Measurements from ENCODE around the gene SH3BP1. TPM values are rescaled to one million over a fixed set of nuclear protein-coding genes. Genes with fewer than 3 reads are reported as not detected.
A peak's percentile ranks its signal among the peaks of the same experiment; 100 is the strongest.

SH3BP1 gene
- total RNA-seq, 1 experiment from 2014 or later, result 0.95 TPM

DNA sequence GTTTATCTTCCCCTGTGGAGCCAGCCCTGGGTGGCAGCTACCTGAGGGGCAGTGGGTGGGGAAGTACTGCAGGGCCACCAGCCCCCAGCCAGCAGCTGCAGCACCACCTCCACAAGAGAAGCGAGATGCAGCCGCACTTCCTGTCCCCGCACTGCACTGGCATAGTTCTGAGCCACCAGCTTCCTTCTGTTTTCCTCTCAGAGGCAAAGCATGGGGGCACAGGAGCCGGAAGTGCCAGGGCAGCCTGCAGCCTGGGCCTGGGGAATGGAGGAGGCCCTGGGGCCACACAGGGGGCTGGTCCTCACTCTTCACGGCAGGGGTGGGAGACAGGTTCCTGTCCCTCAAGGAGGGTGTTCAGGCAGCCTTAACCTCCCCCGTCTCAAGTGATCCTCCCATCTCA, 11.9 kb upstream of the SH3BP1 start:
- no peaks in the 10 kb centered on the region for H3K9me3 ChIP-seq
- H3K36me3 ChIP-seq, result peaks cover 16% of the 10 kb centered on the region
- no peak overlapping the region for H3K4me3 ChIP-seq
- H3K27me3 ChIP-seq, result no peaks in the 10 kb centered on the region
- no peak for DNase-seq

DNA sequence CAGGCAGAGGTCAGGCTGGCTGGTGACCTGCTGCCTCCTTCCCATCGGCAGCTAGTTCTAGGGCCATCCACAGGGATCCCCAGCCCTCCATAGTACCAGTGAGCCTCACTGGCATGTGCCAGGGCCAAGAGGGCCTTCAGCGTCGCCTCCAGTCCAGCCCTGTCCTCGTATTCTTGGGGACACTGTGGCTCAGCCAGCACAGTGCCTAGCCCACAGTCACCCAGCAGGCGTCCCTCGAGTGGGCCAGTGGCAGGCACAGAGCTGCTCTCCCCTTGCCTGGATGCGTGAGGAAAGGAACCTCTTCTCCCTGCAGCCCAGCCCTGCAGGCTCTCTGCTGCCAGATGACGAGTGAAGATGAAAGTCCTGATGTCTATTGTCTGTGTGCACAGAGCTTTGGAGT, 10.6 kb upstream of the SH3BP1 start:
- no peak for DNase-seq
- Histone ChIP-seq H3K4me3 (no peak overlapping the region), H3K36me3 (peaks cover 14% of the 10 kb centered on the region)

GRCh38 chr22:37629928-37630327, 9.5 kb upstream of the SH3BP1 start:
- Histone ChIP-seq H3K4me3 (no peak overlapping the region), H3K9me3 (no peaks in the 10 kb centered on the region), H3K36me3 (peaks cover 11% of the 10 kb centered on the region), H3K27me3 (no peaks in the 10 kb centered on the region)
- no peak for DNase-seq

More for the DNA sequence above, 10.6 kb upstream of the SH3BP1 start:
- Histone ChIP-seq H3K9me3 (no peaks in the 10 kb centered on the region), H3K27me3 (no peaks in the 10 kb centered on the region)

- Histone ChIP-seq H3K27me3 (no peaks in the 10 kb centered on the region), H3K4me3 (no peak overlapping the region), H3K9me3 (no peaks in the 10 kb centered on the region), H3K36me3 (peaks cover 11% of the 10 kb centered on the region)
- DNase-seq, result no peak
Measured at GRCh38 chr22:37630839-37631435, 8.5 kb upstream of the SH3BP1 start.

- Histone ChIP-seq H3K4me3 (no peak overlapping the region), H3K9me3 (no peaks in the 10 kb centered on the region)
Measured at GRCh38 chr22:37631448-37632173, 7.9 kb upstream of the SH3BP1 start.

GRCh38 chr22:37632174-37633088, 7.0 kb upstream of the SH3BP1 start:
- no peak for DNase-seq
- H3K36me3 ChIP-seq, result peaks cover 9% of the 10 kb centered on the region
- H3K4me3 ChIP-seq, result no peak overlapping the region
- H3K27me3 ChIP-seq, result no peaks in the 10 kb centered on the region
- no peaks in the 10 kb centered on the region for H3K9me3 ChIP-seq

More at GRCh38 chr22:37631448-37632173, 7.9 kb upstream of the SH3BP1 start:
- H3K27me3 ChIP-seq, result no peaks in the 10 kb centered on the region
- no peak for DNase-seq
- H3K36me3 ChIP-seq, result peaks cover 11% of the 10 kb centered on the region

DNA sequence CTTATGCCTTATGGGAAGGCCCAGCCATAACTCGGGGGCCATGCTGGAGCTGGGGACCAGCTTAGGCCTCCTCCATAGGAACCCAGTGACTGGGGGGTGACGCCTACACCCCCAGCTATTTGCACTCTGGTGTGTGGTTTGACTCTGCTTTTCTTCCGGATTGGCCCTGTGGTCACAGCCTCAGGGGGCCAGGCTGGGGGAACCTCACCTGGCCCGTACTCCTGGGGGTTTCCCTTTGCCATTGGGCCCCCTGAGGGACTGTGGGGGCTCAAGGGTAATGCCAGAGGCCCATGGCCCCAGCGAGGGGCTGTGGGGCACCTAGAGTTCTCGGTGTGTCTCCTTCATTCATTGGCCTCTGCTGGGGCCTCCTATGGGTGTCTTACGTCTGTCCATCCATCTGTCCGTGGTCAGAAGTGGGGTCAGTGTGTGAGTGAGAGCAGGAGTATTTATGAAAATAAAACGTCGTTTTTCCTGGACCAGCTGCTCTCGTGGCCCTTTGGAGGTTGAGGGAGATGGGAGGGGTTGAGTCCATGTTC, 6.3 kb upstream of the SH3BP1 start:
- Histone ChIP-seq H3K9me3 (no peaks in the 10 kb centered on the region), H3K36me3 (peaks cover 5% of the 10 kb centered on the region; the same call in 1 of the 2 replicates), H3K4me3 (no peak overlapping the region), H3K27me3 (no peaks in the 10 kb centered on the region)
- DNase-seq, result no peak

DNA sequence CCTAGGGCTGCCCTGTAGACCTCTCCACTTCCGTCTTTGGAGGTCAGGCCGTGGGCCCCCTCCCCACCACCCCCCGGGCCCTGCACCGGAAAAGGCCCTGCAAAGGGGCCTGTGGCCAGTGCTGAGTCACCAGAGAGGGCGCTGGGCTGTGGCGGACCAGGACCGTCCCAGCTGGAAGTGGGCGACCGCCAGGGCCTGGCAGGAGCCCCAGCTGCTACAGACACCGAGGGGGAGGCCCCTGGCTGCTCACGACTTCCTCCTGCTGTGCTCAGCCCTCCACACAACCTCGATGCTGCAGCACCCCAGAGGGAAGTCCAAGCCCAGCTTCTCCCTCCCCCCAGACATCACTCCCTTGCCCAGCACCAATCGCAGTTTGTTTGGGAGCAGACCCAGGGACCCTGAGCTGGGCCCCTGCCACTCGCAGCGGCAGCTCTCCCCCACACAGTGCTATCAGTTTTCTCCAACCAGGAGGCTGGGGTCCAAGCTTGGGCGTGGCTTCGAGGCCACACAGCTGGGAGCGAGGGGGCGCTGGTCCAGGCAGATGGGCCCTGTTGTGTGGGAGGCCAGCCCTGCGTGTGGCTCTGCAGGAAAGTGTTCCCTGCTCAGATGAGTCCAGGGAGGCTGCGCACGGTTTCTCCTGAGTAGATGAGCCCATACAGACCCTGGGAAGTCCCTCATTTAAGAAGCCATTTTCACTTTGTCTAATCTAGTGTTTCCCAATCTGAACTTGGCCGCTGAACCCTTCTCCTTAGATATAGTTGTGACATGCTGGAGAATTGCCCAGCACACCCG, 5.6 kb upstream of the SH3BP1 start:
- no peak overlapping the region for H3K4me3 ChIP-seq
- H3K9me3 ChIP-seq, result no peaks in the 10 kb centered on the region
- H3K27me3 ChIP-seq, result no peaks in the 10 kb centered on the region
- DNase-seq, result peak; percentile 96
- 0 out of 2 replicates have a peak, but pooled peaks cover 5% of the 10 kb centered on the region for H3K36me3 ChIP-seq

DNA sequence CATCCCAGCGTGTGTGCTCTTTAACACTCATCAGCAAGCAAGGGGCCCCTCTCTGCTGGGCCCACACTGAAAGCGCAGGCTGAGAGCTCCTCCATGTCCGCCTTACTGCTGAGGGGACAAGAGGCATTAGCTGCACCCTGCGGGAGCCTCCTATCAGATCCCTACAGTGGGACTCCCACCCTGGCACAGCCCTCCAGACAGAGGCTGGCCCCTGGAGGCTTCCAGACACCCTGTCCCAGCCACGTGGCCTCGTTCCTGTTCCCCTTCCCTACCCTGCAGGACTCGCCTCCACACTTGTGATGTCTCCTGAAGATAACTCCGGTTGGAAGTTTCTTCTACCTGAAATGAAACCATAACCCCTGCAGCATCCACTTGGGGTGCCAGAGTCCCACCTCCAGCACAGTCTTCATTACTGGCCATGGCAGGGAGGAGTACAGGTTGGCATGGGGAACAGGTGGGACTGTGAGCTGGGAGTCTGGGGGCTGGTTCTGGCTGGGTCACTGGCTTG, 5.0 kb upstream of the SH3BP1 start:
- Histone ChIP-seq H3K27me3 (no peaks in the 10 kb centered on the region), H3K4me3 (no peak overlapping the region), H3K9me3 (no peaks in the 10 kb centered on the region), H3K36me3 (0 out of 2 replicates have a peak, but pooled peaks cover 5% of the 10 kb centered on the region)
- no peak for DNase-seq

DNA sequence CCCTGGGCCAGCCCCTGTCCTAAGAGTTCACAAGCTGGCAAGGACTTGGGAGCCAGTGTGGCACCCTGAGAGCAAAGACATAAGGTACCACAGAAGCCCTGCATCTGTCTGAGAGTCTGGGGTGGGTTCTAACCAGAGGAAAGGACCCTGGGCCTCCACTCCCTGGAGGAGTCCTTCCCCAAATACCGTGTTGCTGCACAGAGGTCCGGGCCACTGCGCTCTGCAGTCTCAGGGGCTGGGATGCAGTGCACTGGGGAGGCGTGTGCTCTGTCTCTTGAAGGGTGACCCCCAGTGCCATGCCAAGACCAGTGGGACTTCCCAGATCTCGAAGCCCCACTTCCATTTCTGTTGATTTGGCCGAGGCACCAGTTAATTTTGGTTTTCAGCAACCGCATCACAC, 4.3 kb upstream of the SH3BP1 start:
- DNase-seq, result no peak
- H3K9me3 ChIP-seq, result no peaks in the 10 kb centered on the region
- no peaks in the 10 kb centered on the region for H3K27me3 ChIP-seq
- H3K4me3 ChIP-seq, result no peak overlapping the region
- 0 out of 2 replicates have a peak, but pooled peaks cover 5% of the 10 kb centered on the region for H3K36me3 ChIP-seq

DNA sequence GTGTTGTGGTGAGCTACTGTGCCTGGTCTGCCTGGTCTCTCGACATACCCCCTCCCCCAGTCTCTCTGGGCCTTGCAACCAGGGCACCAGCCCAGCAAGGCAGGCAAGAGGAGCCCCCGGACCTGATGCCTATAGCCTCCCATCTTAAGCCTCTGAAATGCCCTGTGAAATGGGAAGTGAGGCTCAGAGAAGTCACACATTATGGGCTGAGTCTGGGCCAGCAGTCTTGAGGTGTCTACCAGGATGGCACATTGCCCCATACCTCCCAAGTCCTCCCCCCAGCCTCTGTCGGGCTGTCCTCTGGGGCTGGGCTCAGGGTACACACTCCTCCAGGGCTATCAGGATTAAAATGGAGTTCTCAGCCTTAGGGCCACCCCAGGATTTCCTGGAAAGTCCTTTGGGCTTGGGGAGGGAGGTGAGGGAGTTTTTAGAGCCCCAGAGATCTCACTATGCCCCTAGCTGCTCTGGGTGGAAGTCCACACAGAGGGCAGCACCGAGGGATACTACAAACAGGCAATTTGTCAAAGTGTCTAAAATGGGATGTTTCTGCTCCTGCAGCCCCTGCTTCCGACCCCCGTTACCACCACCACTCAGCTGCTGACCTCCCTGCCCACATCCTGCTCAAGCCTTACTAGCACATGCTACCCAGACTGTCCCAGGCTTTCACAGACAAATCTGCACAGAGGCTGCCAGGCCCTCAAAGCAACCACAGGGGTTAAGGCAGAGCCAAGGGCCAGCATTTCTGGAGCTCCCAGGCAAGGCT, 3.1 kb upstream of the SH3BP1 start:
- 0 out of 2 replicates have a peak, but pooled peaks cover under 1% of the 10 kb centered on the region for H3K36me3 ChIP-seq
- H3K27me3 ChIP-seq, result no peaks in the 10 kb centered on the region
- peak; percentile 65 for DNase-seq
- no peaks in the 10 kb centered on the region for H3K9me3 ChIP-seq
- H3K4me3 ChIP-seq, result no peak overlapping the region

GRCh38 chr22:37636949-37637273, 2.6 kb upstream of the SH3BP1 start:
- no peak for DNase-seq
- Histone ChIP-seq H3K27me3 (no peaks in the 10 kb centered on the region), H3K36me3 (no peaks in the 10 kb centered on the region), H3K4me3 (no peak overlapping the region), H3K9me3 (no peaks in the 10 kb centered on the region)

GRCh38 chr22:37638391-37639069, 939 bp upstream of the SH3BP1 start:
- no peaks in the 10 kb centered on the region for H3K36me3 ChIP-seq
- DNase-seq, result no peak
- no peaks in the 10 kb centered on the region for H3K9me3 ChIP-seq
- H3K4me3 ChIP-seq, result no peak overlapping the region
- no peaks in the 10 kb centered on the region for H3K27me3 ChIP-seq

DNA sequence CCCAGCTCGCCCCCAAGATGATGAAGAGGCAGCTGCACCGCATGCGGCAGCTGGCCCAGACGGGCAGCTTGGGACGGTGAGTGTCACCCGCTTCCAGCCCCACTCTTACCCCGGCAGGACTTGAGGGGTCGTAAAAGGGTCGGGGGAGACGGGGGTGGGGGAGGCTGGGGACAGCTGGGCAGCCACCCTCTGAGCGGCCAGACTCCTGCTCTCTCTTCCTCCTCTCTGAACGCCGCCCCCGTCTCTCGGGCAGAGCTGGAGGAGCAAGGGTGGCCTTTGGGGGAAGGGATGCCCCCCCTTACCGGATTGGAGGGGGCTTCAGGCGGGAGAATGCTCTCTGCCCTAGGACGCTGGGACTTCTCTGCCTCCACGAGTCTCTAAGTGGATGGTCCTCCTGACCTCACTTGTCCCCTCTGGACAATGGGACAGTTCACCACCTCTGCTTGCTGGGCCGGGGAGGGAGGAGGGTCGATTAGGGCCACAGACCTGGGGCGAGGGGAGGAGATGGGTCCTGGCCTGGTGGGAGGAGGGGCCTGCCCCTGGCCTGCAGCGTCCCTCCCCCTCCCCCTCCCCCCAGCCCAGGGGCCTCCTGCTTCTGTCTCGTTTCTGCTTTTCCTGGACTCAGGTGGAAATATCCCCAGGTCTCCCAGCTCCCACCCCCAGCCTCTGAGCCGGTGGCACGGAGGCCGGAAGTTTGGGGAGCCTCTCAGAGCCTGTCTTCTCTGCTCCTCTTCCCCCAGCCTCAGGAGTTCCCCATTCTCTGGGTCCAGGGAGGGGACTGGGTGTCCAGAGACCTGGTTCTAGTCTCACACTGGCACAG, 512 bp downstream of the SH3BP1 start:
- Histone ChIP-seq H3K36me3 (no peaks in the 10 kb centered on the region), H3K4me3 (no peak overlapping the region), H3K27me3 (no peaks in the 10 kb centered on the region), H3K9me3 (no peaks in the 10 kb centered on the region)
- DNase-seq, result no peak

Data from MG63 (cell line).